ENCODE measurements around the gene TMEM35B.

GRCh38 chr1:34982820-34983376, 2.2 kb downstream of the TMEM35B start:
- TF ChIP-seq CTCF (IDR thresholded peaks at IDR 0.05) (no peak), SIN3A (IDR thresholded peaks at IDR 0.05; ENCODE audit: borderline replicate concordance, insufficient read depth, low read depth, low read length) (no peak)
